Measurements from ENCODE around the gene TMEM270.
"Not testable (repeated sequence)": the region's sequence is repeated elsewhere in the genome, so short reads cannot be mapped to it uniquely, and the experiment has no call there.

Gene TMEM270

GRCh38 chr7:73828107-73828803, 32.7 kb upstream of the TMEM270 start:
- in situ Hi-C loops (cut with HindIII; ENCODE audit: low pct_unique_long_range_greater_than_20kb, low sequenced_read_pairs) = no loop called here
- no peak for DNase-seq (ENCODE audit: low read depth in 1 of 2, low spot score in 1 of 2)

GRCh38 chr7:73828972-73829371, 32.0 kb upstream of the TMEM270 start:
- TF ChIP-seq JUND (IDR thresholded peaks at IDR 0.05; ENCODE audit: low read depth) = no peak
- no peak for DNase-seq (ENCODE audit: low read depth in 1 of 2, low spot score in 1 of 2)
- in situ Hi-C loops (cut with HindIII; ENCODE audit: low pct_unique_long_range_greater_than_20kb, low sequenced_read_pairs) = no loop called here

More at GRCh38 chr7:73828107-73828803, 32.7 kb upstream of the TMEM270 start:
- TF ChIP-seq JUND (IDR thresholded peaks at IDR 0.05; ENCODE audit: low read depth) = peak; percentile 2; the same call in 1 of the 2 replicates

DNA sequence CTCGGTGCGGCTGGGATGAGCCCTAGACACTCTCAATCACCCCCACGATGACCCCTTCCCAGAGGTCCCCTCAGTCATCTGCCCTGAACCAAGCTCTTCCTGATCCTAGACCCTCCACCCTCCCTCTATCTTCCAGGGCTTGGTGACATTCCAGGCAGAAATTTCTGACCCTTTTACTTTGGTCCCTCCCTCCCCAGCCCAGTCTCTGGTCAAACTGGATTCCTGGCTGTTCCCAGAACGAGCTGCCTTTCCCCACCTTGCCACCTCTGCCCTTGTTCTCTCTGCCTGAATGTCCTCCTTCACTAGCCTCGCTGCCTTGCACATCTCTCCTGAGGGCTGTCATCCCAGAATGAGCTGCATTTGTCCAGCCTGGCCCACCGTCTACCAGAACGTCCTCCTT, 31.5 kb upstream of the TMEM270 start:
- peak in 1 of 2 experiments; percentile 81 for DNase-seq (ENCODE audit: low read depth in 1 of 2, low spot score in 1 of 2)
- in situ Hi-C loops (cut with HindIII; ENCODE audit: low pct_unique_long_range_greater_than_20kb, low sequenced_read_pairs) = no loop called here
- no peak for TF ChIP-seq JUND (IDR thresholded peaks at IDR 0.05; ENCODE audit: low read depth)

DNA sequence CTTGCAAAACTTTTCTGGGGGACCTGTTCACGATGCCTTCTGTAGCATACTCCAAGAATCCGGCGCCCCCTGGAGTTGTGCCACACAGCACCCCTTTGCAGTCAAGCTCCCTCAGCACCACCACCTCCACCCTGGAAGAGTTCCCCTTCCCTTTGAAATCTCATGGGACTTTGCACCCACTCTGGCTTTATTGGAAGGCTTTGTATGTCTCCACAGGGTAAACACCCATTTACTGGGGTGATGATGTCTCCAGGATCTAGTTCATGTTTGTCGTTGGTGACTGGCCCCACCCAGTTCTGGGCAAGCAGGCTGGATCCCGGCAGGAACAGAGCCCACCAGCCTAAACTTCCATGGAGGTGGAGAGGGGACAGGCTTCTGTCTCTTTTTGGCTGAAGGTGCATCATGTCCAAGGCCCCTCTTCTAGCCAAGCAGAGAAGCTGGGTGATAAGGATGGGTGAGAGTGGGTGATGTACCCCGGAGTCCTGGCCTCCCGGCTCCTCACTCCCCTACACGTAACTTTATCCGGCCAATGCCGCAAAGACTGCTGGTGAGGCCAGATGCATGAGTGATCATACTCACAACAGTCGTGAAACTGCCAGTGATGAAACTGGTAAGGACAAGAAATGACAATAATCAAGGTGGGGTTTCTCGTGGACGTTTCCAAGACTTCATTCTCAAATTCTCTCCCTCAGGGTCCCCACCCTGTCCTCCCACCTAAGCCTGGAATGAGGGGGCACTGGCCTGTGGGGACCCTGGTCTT, 30.9 kb upstream of the TMEM270 start:
- peak in 1 of 2 experiments; percentile 62 for DNase-seq (ENCODE audit: low read depth in 1 of 2, low spot score in 1 of 2)
- TF ChIP-seq JUND (IDR thresholded peaks at IDR 0.05; ENCODE audit: low read depth) = no peak
- in situ Hi-C loops (cut with HindIII; ENCODE audit: low pct_unique_long_range_greater_than_20kb, low sequenced_read_pairs) = no loop called here

DNA sequence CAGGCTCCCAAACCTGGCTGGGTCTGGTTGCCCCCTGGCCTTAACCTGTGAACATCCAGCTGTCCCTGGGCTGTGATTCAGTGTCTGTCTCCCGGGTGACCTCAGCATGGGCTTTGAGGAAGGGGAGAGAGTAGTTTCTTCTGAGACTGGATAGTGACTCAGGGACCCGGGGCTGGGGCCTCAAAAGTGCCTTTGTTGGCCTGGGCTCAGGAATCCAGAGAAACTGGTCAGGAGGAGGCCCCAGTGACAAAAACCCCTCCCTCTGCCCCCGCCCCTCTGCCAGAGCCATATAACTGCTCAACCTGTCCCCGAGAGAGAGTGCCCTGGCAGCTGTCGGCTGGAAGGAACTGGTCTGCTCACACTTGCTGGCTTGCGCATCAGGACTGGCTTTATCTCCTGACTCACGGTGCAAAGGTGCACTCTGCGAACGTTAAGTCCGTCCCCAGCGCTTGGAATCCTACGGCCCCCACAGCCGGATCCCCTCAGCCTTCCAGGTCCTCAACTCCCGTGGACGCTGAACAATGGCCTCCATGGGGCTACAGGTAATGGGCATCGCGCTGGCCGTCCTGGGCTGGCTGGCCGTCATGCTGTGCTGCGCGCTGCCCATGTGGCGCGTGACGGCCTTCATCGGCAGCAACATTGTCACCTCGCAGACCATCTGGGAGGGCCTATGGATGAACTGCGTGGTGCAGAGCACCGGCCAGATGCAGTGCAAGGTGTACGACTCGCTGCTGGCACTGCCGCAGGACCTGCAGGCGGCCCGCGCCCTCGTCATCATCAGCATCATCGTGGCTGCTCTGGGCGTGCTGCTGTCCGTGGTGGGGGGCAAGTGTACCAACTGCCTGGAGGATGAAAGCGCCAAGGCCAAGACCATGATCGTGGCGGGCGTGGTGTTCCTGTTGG, 30.0 kb upstream of the TMEM270 start, which contains the start of gene CLDN4:
TSS of gene CLDN4 (plus strand) at position 316 of the 903 bp plus-strand sequence. CDS start at position 522, 206 bp downstream.
- in situ Hi-C loops (cut with HindIII; ENCODE audit: low pct_unique_long_range_greater_than_20kb, low sequenced_read_pairs) = no loop called here
- DNase-seq (ENCODE audit: low read depth in 1 of 2, low spot score in 1 of 2) = peak; percentile 69 to 99
- no peak for TF ChIP-seq JUND (IDR thresholded peaks at IDR 0.05; ENCODE audit: low read depth)

DNA sequence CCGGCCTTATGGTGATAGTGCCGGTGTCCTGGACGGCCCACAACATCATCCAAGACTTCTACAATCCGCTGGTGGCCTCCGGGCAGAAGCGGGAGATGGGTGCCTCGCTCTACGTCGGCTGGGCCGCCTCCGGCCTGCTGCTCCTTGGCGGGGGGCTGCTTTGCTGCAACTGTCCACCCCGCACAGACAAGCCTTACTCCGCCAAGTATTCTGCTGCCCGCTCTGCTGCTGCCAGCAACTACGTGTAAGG, 29.4 kb upstream of the TMEM270 start:
- in situ Hi-C loops (cut with HindIII; ENCODE audit: low pct_unique_long_range_greater_than_20kb, low sequenced_read_pairs) = no loop called here
- DNase-seq (ENCODE audit: low read depth in 1 of 2, low spot score in 1 of 2) = no peak
- TF ChIP-seq JUND (IDR thresholded peaks at IDR 0.05; ENCODE audit: low read depth) = no peak

DNA sequence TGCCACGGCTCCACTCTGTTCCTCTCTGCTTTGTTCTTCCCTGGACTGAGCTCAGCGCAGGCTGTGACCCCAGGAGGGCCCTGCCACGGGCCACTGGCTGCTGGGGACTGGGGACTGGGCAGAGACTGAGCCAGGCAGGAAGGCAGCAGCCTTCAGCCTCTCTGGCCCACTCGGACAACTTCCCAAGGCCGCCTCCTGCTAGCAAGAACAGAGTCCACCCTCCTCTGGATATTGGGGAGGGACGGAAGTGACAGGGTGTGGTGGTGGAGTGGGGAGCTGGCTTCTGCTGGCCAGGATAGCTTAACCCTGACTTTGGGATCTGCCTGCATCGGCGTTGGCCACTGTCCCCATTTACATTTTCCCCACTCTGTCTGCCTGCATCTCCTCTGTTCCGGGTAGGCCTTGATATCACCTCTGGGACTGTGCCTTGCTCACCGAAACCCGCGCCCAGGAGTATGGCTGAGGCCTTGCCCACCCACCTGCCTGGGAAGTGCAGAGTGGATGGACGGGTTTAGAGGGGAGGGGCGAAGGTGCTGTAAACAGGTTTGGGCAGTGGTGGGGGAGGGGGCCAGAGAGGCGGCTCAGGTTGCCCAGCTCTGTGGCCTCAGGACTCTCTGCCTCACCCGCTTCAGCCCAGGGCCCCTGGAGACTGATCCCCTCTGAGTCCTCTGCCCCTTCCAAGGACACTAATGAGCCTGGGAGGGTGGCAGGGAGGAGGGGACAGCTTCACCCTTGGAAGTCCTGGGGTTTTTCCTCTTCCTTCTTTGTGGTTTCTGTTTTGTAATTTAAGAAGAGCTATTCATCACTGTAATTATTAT, 28.9 kb upstream of the TMEM270 start:
- TF ChIP-seq JUND (IDR thresholded peaks at IDR 0.05; ENCODE audit: low read depth) = peak; percentile 60
- DNase-seq (ENCODE audit: low read depth in 1 of 2, low spot score in 1 of 2) = peak; percentile 82 to 98
- in situ Hi-C loops (cut with HindIII; ENCODE audit: low pct_unique_long_range_greater_than_20kb, low sequenced_read_pairs) = no loop called here

- no peak for TF ChIP-seq JUND (IDR thresholded peaks at IDR 0.05; ENCODE audit: low read depth)
- in situ Hi-C loops (cut with HindIII; ENCODE audit: low pct_unique_long_range_greater_than_20kb, low sequenced_read_pairs) = no loop called here
Measured at GRCh38 chr7:73832806-73833205, 28.2 kb upstream of the TMEM270 start.

GRCh38 chr7:73833251-73833919, 27.6 kb upstream of the TMEM270 start:
- no peak for TF ChIP-seq JUND (IDR thresholded peaks at IDR 0.05; ENCODE audit: low read depth)
- in situ Hi-C loops (cut with HindIII; ENCODE audit: low pct_unique_long_range_greater_than_20kb, low sequenced_read_pairs) = no loop called here
- DNase-seq (ENCODE audit: low read depth in 1 of 2, low spot score in 1 of 2) = peak in 1 of 2 experiments; percentile 89

More at GRCh38 chr7:73832806-73833205, 28.2 kb upstream of the TMEM270 start:
- DNase-seq (ENCODE audit: low read depth in 1 of 2, low spot score in 1 of 2) = no peak

DNA sequence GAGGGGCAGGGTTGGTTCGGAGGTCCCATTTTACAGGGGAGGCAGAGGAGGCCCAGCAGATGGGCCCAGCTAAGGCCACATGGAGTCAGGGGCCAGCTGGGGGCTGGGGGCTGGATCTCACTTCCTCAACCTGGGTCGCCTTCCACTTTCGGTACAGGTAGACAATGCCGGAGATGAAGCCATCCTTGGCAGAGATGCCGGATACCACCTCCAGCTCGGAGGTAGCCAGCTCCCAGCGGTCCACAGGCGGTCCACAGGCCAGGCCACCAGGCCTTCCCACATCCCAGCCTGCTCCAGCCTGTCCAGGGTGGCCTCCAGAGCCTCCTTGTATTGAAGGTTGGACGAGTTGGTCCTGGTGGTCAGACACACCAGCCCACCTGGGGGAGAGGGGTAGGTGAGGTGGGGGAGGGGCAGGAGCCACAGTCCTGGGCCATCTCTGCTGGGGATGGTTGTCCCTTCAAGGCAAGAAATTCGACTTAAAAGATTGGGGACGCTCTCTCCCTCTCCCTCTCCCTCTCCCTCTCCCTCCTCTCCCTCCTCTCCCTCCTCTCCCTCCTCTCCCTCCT, 26.2 kb upstream of the TMEM270 start:
- no peak for DNase-seq (ENCODE audit: low read depth in 1 of 2, low spot score in 1 of 2)
- no peak for TF ChIP-seq JUND (IDR thresholded peaks at IDR 0.05; ENCODE audit: low read depth)
- in situ Hi-C loops (cut with HindIII; ENCODE audit: low pct_unique_long_range_greater_than_20kb, low sequenced_read_pairs) = no loop called here

DNA sequence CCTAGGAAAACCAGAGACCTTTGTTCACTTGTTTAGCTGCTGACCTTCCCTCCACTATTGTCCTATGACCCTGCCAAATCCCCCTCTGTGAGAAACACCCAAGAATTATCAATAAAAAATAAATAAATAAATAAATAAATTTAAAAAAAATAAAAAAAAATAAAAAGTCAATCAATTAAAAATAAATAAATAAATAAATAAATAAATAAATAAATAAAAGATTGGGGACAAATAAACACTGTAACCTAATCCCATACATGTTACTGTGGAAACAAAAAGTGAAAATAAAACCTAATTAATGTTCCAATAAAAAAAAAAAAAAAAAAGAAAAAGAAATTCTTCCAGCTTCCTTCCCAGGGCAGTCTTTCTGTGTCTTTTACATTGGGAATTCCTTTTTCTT, 23.8 kb upstream of the TMEM270 start:
- DNase-seq (ENCODE audit: low read depth in 1 of 2, low spot score in 1 of 2); in situ Hi-C loops (cut with HindIII; ENCODE audit: low pct_unique_long_range_greater_than_20kb, low sequenced_read_pairs): not testable (repeated sequence)
